Kidney tubule cell (primary cell): ENCODE data around the gene CFH.
"Not testable (repeated sequence)": the region's sequence is repeated elsewhere in the genome, so short reads cannot be mapped to it uniquely, and the experiment has no call there.

ENCODE experiments used
- DNase-seq: peaks from one replicate; pipeline ENCODE4 v3.0.0-alpha.2; 2018; ENCODE audit warnings: low spot score

The CFH gene

DNA sequence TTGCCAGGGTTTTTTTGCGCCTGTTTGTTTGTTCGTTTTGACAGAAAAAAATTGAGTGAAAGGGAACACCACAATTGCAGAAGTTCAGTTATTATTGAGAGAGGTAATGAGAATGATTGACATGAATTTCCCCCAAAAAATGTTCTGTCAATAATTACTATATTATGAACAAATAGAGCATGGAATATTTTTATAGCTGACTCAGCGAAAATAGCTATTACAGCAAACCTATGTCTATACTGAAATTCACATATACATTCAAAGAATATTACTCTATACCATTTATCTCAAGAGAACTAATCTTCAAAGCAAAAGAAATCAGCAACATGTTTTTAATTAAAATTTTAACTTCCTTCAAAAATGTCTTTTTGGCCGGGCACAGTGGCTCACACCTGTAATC lies 118.0 kb downstream of the CFH start:
- not testable (repeated sequence) for DNase-seq

DNA sequence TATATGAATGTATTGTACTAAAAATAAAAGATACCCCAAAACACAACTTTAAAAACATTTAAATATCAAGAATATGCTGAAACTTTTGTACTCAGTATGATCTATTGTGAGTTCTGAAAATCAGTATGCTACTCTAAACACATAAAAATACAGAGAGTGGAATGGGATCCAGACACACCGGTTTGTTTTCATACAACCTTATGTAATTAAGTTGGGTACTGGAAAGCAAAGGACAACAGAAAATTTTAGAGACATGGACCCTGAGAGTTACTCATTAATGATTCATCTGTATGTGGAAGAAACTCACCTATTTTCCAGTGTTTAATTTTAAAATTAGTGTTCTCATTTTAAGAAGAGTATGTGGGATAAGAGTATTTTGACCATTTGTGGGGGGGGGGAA lies 121.9 kb downstream of the CFH start:
- no peak for DNase-seq

DNA sequence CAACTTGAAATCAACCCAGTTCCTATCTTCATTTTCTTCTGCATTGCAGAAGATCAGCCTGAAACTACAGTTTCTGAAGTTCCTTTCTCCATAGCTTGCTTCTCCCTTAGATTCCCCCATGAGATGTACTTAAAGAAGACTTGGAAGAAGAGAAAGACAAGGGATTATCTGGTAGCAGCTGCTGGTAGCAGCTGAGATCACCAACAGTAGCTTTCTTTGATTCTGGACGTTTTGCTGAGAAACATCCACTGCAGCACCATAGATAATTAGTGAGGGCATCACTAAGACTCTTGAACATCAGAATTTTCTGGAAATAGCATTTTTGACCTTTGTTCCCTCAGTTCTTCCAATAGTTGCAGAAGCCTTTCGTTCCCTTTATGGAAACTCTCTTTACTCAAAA lies 122.3 kb downstream of the CFH start:
- DNase-seq, result no peak

DNA sequence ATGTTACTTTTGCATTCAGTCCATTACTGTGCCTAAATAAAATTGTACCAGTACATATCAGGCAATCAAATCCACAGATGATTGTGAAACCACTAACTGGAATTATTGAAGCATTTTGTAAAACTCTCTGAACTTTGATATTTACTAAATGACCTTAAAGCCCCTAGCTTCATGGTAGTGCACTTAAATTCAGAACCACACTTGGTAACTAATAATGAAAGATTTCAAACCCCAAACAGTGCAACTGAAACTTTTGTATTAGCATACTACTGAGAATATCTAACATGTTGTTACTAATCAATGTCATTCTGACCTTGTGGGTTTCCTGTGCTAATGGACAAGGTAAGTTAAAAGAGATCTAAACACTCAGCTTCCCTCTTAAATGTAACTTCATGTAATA lies 122.8 kb downstream of the CFH start, which contains the start of gene CFHR3:
CFHR3 (plus strand) TSS at position 238 of the 400 bp plus-strand sequence; CDS start at position 285, 47 bp downstream.
- no peak for DNase-seq

DNA sequence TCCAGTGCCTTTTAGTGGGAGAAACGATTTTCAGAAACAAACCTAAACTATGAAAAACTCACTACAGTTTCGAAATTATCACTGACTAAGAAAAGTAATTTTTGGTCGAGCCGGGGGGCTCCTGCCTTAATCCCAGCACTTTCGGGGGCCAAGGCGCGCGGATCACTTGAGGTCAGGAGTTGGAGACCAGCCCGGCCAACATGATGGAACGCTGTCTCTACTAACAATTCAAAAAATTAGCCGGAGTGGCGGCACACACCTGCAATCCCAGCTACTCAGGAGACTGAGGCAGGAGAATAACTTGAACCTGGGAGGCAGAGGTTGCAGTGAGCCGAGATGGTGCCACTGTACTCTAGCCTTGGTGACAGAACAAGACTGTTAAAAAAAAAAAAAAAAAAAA lies 125.8 kb downstream of the CFH start:
- DNase-seq, result no peak

DNA sequence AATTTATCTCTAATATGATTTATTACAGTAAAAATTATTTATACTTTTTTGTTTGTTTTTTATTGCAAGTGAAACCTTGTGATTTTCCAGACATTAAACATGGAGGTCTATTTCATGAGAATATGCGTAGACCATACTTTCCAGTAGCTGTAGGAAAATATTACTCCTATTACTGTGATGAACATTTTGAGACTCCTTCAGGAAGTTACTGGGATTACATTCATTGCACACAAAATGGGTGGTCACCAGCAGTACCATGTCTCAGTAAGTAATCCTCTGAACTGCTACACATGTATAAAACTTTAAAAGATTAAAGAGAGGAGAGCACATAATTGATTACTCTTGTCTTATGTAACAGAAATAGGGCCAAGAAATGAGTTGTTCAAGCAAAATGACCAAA lies 127.2 kb downstream of the CFH start:
- DNase-seq, result no peak

DNA sequence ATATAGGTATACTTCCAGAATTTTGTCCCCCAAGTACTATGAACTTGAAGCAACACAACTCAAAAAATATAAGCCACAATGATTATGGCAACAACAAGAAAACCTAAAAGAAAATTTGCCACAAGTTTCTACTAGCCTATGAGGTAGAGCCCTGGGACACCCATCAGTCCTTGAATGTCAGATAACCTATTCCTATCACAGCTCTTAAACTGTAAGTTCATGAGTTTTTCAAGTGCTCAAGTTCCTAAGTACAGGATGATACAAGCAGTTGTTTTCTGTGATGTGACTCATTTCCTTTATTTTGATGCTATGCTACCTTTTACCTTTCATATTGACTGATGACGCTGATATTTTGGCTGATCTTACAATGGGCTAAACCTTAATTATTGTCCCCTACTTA lies 139.4 kb downstream of the CFH start:
- not testable (repeated sequence) for DNase-seq

DNA sequence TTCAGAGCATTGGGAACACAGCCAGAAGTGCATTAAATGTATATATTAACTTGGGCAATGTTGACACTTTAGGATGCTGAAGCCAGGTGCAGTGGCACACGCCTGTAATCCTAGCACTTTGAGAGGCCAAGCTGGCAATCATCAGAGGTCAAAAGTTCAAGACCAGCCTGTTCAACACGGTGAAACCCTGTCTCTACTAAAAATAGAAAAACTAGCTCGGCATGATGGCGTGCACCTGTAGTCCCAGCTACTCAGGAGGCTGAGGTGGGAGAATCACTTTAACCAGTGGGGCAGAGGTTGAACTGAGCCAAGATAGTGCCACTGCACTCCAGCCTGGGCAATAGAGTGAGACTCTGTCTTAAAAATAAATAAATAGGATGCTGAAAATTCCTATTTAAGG lies 142.3 kb downstream of the CFH start:
- DNase-seq, result not testable (repeated sequence)
